Measurements from ENCODE around the gene SGMS1.

GRCh38 chr10:50627443-50627842 is 3.7 kb upstream of the SGMS1 start:
- TF ChIP-seq CTCF (IDR thresholded peaks at IDR 0.05; ENCODE audit: poor library complexity, severe bottlenecking) (no peak), EZH2 (IDR thresholded peaks at IDR 0.05; ENCODE audit: borderline replicate concordance, insufficient read depth, low read length, poor library complexity, severe bottlenecking) (no peak), SMC3 (conservative IDR thresholded peaks at IDR 0.05; ENCODE audit: poor library complexity) (no peak)

Data from neural cell (in vitro differentiated cells).